Testis (tissue), 3 donors: Measurements from ENCODE around the gene EIPR1. TPM values are rescaled to one million over a fixed set of nuclear protein-coding genes. Genes with fewer than 3 reads are reported as not detected.

ENCODE experiments used
- DNase-seq: peaks from one replicate; pipeline ENCODE4 v3.0.0-alpha.2; 2019
- H3K27ac ChIP-seq, 2 donors: fragments of 200-600 bp; sonication (generic); one replicate each; pipeline ENCODE4 v1.5.1; 2019
- H3K27me3 ChIP-seq: fragments of 200-600 bp; sonication (generic); one replicate; pipeline ENCODE4 v1.5.1; 2019
- H3K36me3 ChIP-seq: fragments of 200-600 bp; sonication (generic); one replicate; pipeline ENCODE4 v1.5.1; 2017; ENCODE audit warnings: low read depth; ENCODE audit errors: missing control alignments
- H3K4me1 ChIP-seq: fragments of 200-600 bp; sonication (generic); one replicate; pipeline ENCODE4 v1.5.1; 2019
- H3K4me3 ChIP-seq, 2 donors: fragments of 200-600 bp; sonication (generic); one replicate each; pipeline ENCODE4 v1.5.1; 2017 to 2019
- H3K9me3 ChIP-seq: fragments of 200-600 bp; sonication (generic); one replicate; pipeline ENCODE4 v1.5.1; 2017
- POLR2A ChIP-seq: fragments of 450-650 bp; IDR thresholded peaks from one replicate; pipeline ENCODE4 v1.6.1; 2017; ENCODE audit warnings: antibody characterized with exemption, mild to moderate bottlenecking, moderate library complexity
- WGBS, 2 donors: methylation state at CpG; one replicate each; pipeline ENCODE4 v1.1.5; 2018; 5-methylcytosine and 5-hydroxymethylcytosine counted together
- intact Hi-C: fragments of 100-400 bp; cut with DNase I; formaldehyde crosslinking; loops from one replicate; pipeline ENCODE4 v1.15.1; 2023; ENCODE audit warnings: low total_unique reads
- polyA plus RNA-seq: library from polyadenylated mRNA; stranded (reverse); fragments of 350-450 nt; fragmentation: Illumina TruSeq; extraction: RNeasy Lipid Tissue Mini Kit (QIAGEN cat#74804); gene quantifications from one replicate; pipeline ENCODE4 v1.2.3, GENCODE V29; 2014; ENCODE audit warnings: low read depth, low replicate concordance; ENCODE audit not compliant: insufficient read depth
- total RNA-seq, 2 donors: library from RNA; depleted of rRNA; stranded (reverse); fragments of >200 nt; gene quantifications; one replicate each; pipeline ENCODE4 v1.2.3, GENCODE V29; 2016
- TF ChIP-seq, protein P1 (sequence below), 3 experiments: fragments of 450-650 bp in 2 of 3; fragments of 200-600 bp in 1 of 3; sonication (generic) in 1 of 3; IDR thresholded peaks; one replicate each; pipeline ENCODE4 v1.5.1; 2016 to 2019; ENCODE audit warnings: antibody characterized with exemption in 3 of 3, mild to moderate bottlenecking in 2 of 3, moderate library complexity in 1 of 3

Gene EIPR1
- total and polyA plus RNA-seq, 3 donors from 2014 or later: 31.5 to 40.2 (median 32.1) TPM

GRCh38 chr2:3420076-3420768, 42.6 kb upstream of the EIPR1 start:
- H3K36me3 ChIP-seq: no peaks in the 10 kb centered on the region
- H3K9me3 ChIP-seq: no peaks in the 10 kb centered on the region
- H3K4me1 ChIP-seq: no peaks in the 10 kb centered on the region
- WGBS, 2 donors: 88 to 91% methylated on average over 12 to 13 of the region's 13 CpGs
- H3K27me3 ChIP-seq: no peaks in the 10 kb centered on the region
- no peak for TF ChIP-seq POLR2A
- TF ChIP-seq, protein P1, sequence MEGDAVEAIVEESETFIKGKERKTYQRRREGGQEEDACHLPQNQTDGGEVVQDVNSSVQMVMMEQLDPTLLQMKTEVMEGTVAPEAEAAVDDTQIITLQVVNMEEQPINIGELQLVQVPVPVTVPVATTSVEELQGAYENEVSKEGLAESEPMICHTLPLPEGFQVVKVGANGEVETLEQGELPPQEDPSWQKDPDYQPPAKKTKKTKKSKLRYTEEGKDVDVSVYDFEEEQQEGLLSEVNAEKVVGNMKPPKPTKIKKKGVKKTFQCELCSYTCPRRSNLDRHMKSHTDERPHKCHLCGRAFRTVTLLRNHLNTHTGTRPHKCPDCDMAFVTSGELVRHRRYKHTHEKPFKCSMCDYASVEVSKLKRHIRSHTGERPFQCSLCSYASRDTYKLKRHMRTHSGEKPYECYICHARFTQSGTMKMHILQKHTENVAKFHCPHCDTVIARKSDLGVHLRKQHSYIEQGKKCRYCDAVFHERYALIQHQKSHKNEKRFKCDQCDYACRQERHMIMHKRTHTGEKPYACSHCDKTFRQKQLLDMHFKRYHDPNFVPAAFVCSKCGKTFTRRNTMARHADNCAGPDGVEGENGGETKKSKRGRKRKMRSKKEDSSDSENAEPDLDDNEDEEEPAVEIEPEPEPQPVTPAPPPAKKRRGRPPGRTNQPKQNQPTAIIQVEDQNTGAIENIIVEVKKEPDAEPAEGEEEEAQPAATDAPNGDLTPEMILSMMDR (IDR thresholded peaks at IDR 0.05): no peak
- intact Hi-C loops: no loop called here
- H3K4me3 ChIP-seq: no peak overlapping the region
- DNase-seq: no peak
- H3K27ac ChIP-seq: no peak overlapping the region

DNA sequence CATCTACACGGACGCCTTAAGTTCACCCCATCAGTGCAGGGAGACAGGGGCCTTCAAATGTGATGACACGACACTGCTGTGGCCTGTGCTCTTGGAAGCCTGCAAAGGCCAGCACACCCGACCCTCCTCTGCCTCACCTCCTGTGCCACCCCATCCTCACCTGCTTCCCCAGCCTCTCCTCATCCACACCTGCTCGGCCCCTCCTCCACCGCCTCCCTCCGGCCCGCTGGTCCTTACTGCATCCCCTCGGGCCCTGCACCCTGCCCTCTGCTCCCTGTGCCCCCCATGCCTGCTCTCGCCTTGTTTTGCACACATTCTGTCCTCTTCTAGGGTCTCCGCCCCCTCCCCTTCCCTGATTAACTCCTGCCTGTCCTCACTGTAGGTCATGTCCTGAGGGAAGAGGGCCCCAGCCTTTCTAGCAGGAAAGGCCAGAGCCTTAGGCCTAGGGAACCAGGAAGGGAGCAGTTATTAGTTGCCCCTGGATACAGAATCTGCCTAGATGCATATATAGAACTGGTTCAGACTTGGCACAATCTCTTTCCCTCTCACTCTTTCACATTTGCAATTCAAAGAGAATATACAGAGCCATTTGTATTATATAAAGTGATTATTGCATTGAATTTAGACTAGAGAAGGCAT, 41.3 kb upstream of the EIPR1 start:
- Histone ChIP-seq H3K4me1 (no peaks in the 10 kb centered on the region), H3K27me3 (no peaks in the 10 kb centered on the region), H3K27ac (no peak overlapping the region), H3K36me3 (no peaks in the 10 kb centered on the region), H3K4me3 (no peak overlapping the region), H3K9me3 (no peaks in the 10 kb centered on the region)
- intact Hi-C loops: no loop called here
- 88 to 90% methylated on average over 11 of the region's 11 CpGs for WGBS, 2 donors
- DNase-seq: no peak
- TF ChIP-seq, protein P1 (IDR thresholded peaks at IDR 0.05): no peak
- TF ChIP-seq POLR2A: no peak

DNA sequence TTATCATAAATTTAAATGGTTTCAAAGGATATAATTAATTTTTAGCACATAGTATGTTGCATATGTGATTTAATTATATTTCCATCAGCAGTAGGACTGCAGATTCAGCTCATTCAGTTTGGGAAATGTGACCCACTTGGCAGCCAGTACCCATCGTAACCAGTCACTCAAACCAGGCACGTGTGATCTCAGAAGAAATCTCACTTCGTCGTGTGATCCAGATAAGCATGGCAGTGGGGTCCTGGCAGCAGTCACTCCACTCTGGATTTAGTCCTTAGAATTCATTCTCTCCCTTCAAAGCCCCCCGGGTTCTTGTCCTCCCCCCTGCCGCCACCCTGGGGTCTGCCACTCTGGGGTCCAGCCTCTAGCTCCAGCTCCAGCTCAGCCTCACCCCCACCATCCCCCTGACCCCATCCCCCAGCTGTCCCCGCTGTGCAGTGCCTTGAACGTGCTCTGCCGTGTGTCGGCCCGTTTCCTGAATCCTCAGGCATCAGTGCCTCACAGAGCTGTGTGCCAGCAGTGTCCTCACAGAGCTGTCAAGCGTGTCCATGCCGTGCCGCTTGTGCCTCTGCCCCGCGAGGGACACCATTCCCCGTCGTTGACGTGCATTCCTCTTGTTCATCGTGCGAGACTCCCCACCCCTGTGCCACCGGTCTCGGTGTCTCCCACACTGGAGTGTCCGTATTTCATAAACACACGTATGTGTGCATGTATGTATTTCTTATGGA, 36.7 kb upstream of the EIPR1 start:
- Histone ChIP-seq H3K27me3 (no peaks in the 10 kb centered on the region), H3K9me3 (no peaks in the 10 kb centered on the region), H3K27ac (no peak overlapping the region), H3K36me3 (no peaks in the 10 kb centered on the region), H3K4me1 (no peaks in the 10 kb centered on the region), H3K4me3 (no peak overlapping the region)
- no peak for TF ChIP-seq POLR2A
- TF ChIP-seq, protein P1 (IDR thresholded peaks at IDR 0.05): no peak
- DNase-seq: no peak
- WGBS, 2 donors: 94 to 95% methylated on average over 23 to 25 of the region's 25 CpGs
- intact Hi-C loops: no loop called here

- no peak for DNase-seq
- Histone ChIP-seq H3K27ac (no peak overlapping the region), H3K4me3 (no peak overlapping the region), H3K4me1 (no peaks in the 10 kb centered on the region), H3K9me3 (no peaks in the 10 kb centered on the region), H3K27me3 (no peaks in the 10 kb centered on the region), H3K36me3 (no peaks in the 10 kb centered on the region)
- TF ChIP-seq, protein P1 (IDR thresholded peaks at IDR 0.05): no peak
- TF ChIP-seq POLR2A: no peak
- intact Hi-C loops: no loop called here
- 92 to 99% methylated on average over 4 of the region's 4 CpGs for WGBS, 2 donors
Measured at GRCh38 chr2:3413697-3414096, 36.1 kb upstream of the EIPR1 start.
